ENCODE results near the gene WDR46. TPM values are rescaled to one million over a fixed set of nuclear protein-coding genes. Genes with fewer than 3 reads are reported as not detected.
"Not testable (repeated sequence)": the region's sequence is repeated elsewhere in the genome, so short reads cannot be mapped to it uniquely, and the experiment has no call there.

Gene WDR46
- polyA plus RNA-seq, 1 donor from 2014 or later = 68.7 TPM

- peak overlapping the region; percentile 98 to 100 (median 99) for H3K27ac Mint-ChIP-seq
- H3K27me3 Mint-ChIP-seq = no peaks in the 10 kb centered on the region
- no peaks in the 10 kb centered on the region for H3K9me3 Mint-ChIP-seq
- H3K4me1 Mint-ChIP-seq = peaks cover 40 to 55% (median 43%) of the 10 kb centered on the region in 3 donors
- peaks cover 5% of the 10 kb centered on the region for H3K36me3 Mint-ChIP-seq
- peak overlapping the region; percentile 98 to 100 (median 99) for H3K4me3 Mint-ChIP-seq
Observed at GRCh38 chr6:33273129-33273923, 15.7 kb downstream of the WDR46 start.

- peak overlapping the region; percentile 98 to 100 (median 99) for H3K27ac Mint-ChIP-seq
- H3K36me3 Mint-ChIP-seq = peaks cover 5% of the 10 kb centered on the region
- H3K4me3 Mint-ChIP-seq = peak overlapping the region; percentile 98 to 100 (median 99)
- H3K9me3 Mint-ChIP-seq = no peaks in the 10 kb centered on the region
- peaks cover 34 to 51% (median 43%) of the 10 kb centered on the region in 3 donors for H3K4me1 Mint-ChIP-seq
- no peaks in the 10 kb centered on the region for H3K27me3 Mint-ChIP-seq
Observed at GRCh38 chr6:33272275-33273128, 16.5 kb downstream of the WDR46 start.

- peaks cover 5% of the 10 kb centered on the region for H3K36me3 Mint-ChIP-seq
- H3K4me1 Mint-ChIP-seq = peaks cover 33 to 50% (median 42%) of the 10 kb centered on the region in 3 donors
- peak within 1 kb of the TSS; percentile 98 to 100 (median 99) for H3K4me3 Mint-ChIP-seq
- no peaks in the 10 kb centered on the region for H3K9me3 Mint-ChIP-seq
- peak within 1 kb of the TSS; percentile 98 to 100 (median 99) for H3K27ac Mint-ChIP-seq
- H3K27me3 Mint-ChIP-seq = no peaks in the 10 kb centered on the region
Observed at GRCh38 chr6:33271468-33272274, 17.4 kb downstream of the WDR46 start, which contains the start of the genes RPS18 and VPS52. RPS18 (plus strand) TSS chr6:33272075; CDS start chr6:33272120, 45 bp downstream. VPS52 (minus strand) TSS chr6:33271876; CDS start chr6:33271675, 201 bp downstream.

GRCh38 chr6:33271117-33271467 is 17.9 kb downstream of the WDR46 start:
- H3K36me3 Mint-ChIP-seq = peaks cover 5% of the 10 kb centered on the region
- no peaks in the 10 kb centered on the region for H3K27me3 Mint-ChIP-seq
- peaks cover 28 to 45% (median 37%) of the 10 kb centered on the region in 3 donors for H3K4me1 Mint-ChIP-seq
- H3K9me3 Mint-ChIP-seq = no peaks in the 10 kb centered on the region
- H3K4me3 Mint-ChIP-seq = peak overlapping the region; percentile 98 to 100 (median 99)
- peak overlapping the region; percentile 98 to 100 (median 99) for H3K27ac Mint-ChIP-seq

- Mint-ChIP-seq H3K4me1 (peaks cover 0 to 4% (median 0%) of the 10 kb centered on the region in 3 donors), H3K27ac (no peak overlapping the region), H3K4me3 (no peak overlapping the region), H3K9me3 (no peaks in the 10 kb centered on the region), H3K36me3 (peaks cover 11% of the 10 kb centered on the region), H3K27me3 (no peaks in the 10 kb centered on the region)
Observed at GRCh38 chr6:33264015-33264414, 25.0 kb downstream of the WDR46 start.

GRCh38 chr6:33262490-33262889 is 26.5 kb downstream of the WDR46 start:
- peak overlapping the region in 1 of 3 donors; percentile 42 for H3K27ac Mint-ChIP-seq
- H3K4me3 Mint-ChIP-seq, H3K27me3 Mint-ChIP-seq, H3K9me3 Mint-ChIP-seq, H3K4me1 Mint-ChIP-seq: not testable (repeated sequence)
- H3K36me3 Mint-ChIP-seq = peaks cover 11% of the 10 kb centered on the region

- H3K27ac Mint-ChIP-seq = no peak overlapping the region
- H3K27me3 Mint-ChIP-seq = no peaks in the 10 kb centered on the region
- no peak overlapping the region for H3K4me3 Mint-ChIP-seq
- no peaks in the 10 kb centered on the region for H3K9me3 Mint-ChIP-seq
- H3K36me3 Mint-ChIP-seq = peaks cover 8% of the 10 kb centered on the region
- H3K4me1 Mint-ChIP-seq = peaks cover 0 to 4% (median 0%) of the 10 kb centered on the region in 3 donors
Observed at GRCh38 chr6:33259032-33259431, 30.0 kb downstream of the WDR46 start.

- no peak overlapping the region for H3K27ac Mint-ChIP-seq
- H3K9me3 Mint-ChIP-seq = no peaks in the 10 kb centered on the region
- H3K4me3 Mint-ChIP-seq = no peak overlapping the region
- H3K36me3 Mint-ChIP-seq = peaks cover 5% of the 10 kb centered on the region
- peaks cover 6 to 12% (median 8%) of the 10 kb centered on the region in 3 donors for H3K4me1 Mint-ChIP-seq
- H3K27me3 Mint-ChIP-seq = no peaks in the 10 kb centered on the region
Observed at GRCh38 chr6:33254591-33254990, 34.4 kb downstream of the WDR46 start.

GRCh38 chr6:33252759-33253158 is 36.3 kb downstream of the WDR46 start:
- Mint-ChIP-seq H3K4me1 (peaks cover 13 to 14% (median 13%) of the 10 kb centered on the region in 3 donors), H3K36me3 (peaks cover 5% of the 10 kb centered on the region), H3K27ac (no peak overlapping the region), H3K9me3 (no peaks in the 10 kb centered on the region), H3K27me3 (no peaks in the 10 kb centered on the region), H3K4me3 (no peak overlapping the region)

- H3K27ac Mint-ChIP-seq = peak overlapping the region; percentile 3 to 84 (median 24)
- peaks cover 13 to 14% (median 13%) of the 10 kb centered on the region in 3 donors for H3K4me1 Mint-ChIP-seq
- H3K27me3 Mint-ChIP-seq = no peaks in the 10 kb centered on the region
- peak overlapping the region in 3 of 4 donors; percentile 16 to 94 (median 28) for H3K4me3 Mint-ChIP-seq
- no peaks in the 10 kb centered on the region for H3K9me3 Mint-ChIP-seq
- peaks cover 5% of the 10 kb centered on the region for H3K36me3 Mint-ChIP-seq
Observed at GRCh38 chr6:33251395-33252012, 37.5 kb downstream of the WDR46 start.

- peak overlapping the region in 3 of 4 donors; percentile 74 to 94 (median 87) for H3K4me3 Mint-ChIP-seq
- no peak overlapping the region for H3K27ac Mint-ChIP-seq
- peaks cover 13 to 14% (median 13%) of the 10 kb centered on the region in 3 donors for H3K4me1 Mint-ChIP-seq
- H3K9me3 Mint-ChIP-seq = no peaks in the 10 kb centered on the region
- H3K27me3 Mint-ChIP-seq = peaks cover 2% of the 10 kb centered on the region
- peaks cover 4% of the 10 kb centered on the region for H3K36me3 Mint-ChIP-seq
Observed at GRCh38 chr6:33250731-33251130, 38.3 kb downstream of the WDR46 start.

GRCh38 chr6:33249732-33250630 is 39.1 kb downstream of the WDR46 start:
- Mint-ChIP-seq H3K27me3 (peaks cover 2% of the 10 kb centered on the region), H3K27ac (peak overlapping the region; percentile 94 to 99 (median 98)), H3K36me3 (peaks cover 3% of the 10 kb centered on the region), H3K4me3 (peak overlapping the region; percentile 87 to 98 (median 93)), H3K9me3 (no peaks in the 10 kb centered on the region), H3K4me1 (peaks cover 13 to 14% (median 13%) of the 10 kb centered on the region in 3 donors)

All from IgD-negative memory B cell (primary cell).